Stomach (tissue), 9 donors: ENCODE results near the gene MCEE. TPM values are rescaled to one million over a fixed set of nuclear protein-coding genes. Genes with fewer than 3 reads are reported as not detected.
"Not testable (repeated sequence)": the region's sequence is repeated elsewhere in the genome, so short reads cannot be mapped to it uniquely, and the experiment has no call there.

Experiments
- DNase-seq, 2 donors: peaks; one replicate each; pipeline versions ENCODE4 v3.0.0 to v3.0.0-alpha.2; 2013 to 2019
- H3K27ac ChIP-seq, 5 donors: fragments of 200-600 bp in 4 of 5; sonication (generic) in 4 of 5; one replicate each; pipeline ENCODE4 v1.5.1; 2013 to 2019; ENCODE audit warnings: mild to moderate bottlenecking in 1 of 5, moderate library complexity in 1 of 5
- H3K27me3 ChIP-seq, 3 donors: fragments of 200-600 bp; sonication (generic); one replicate each; pipeline ENCODE4 v1.5.1; 2017 to 2019; ENCODE audit warnings: mixed run types in 1 of 3
- H3K36me3 ChIP-seq, 4 donors: fragments of 200-600 bp; sonication (generic); 1 replicate in 3 of 4; 2 replicates in 1 of 4; pipeline ENCODE4 v1.5.1; 2016 to 2019
- H3K4me1 ChIP-seq, 4 donors: fragments of 200-600 bp; sonication (generic); one replicate each; pipeline ENCODE4 v1.5.1; 2016 to 2019
- H3K4me3 ChIP-seq, 4 donors: fragments of 200-600 bp; sonication (generic) in 3 of 4; one replicate each; pipeline ENCODE4 v1.5.1; 2016 to 2019; ENCODE audit warnings: mild to moderate bottlenecking in 1 of 4
- H3K9me3 ChIP-seq, 4 donors: fragments of 200-600 bp; sonication (generic); one replicate each; pipeline ENCODE4 v1.5.1; 2016 to 2019
- CTCF ChIP-seq, 7 experiments: fragments of 450-650 bp in 4 of 7; fragments of 200-600 bp in 3 of 7; sonication (generic) in 3 of 7; IDR thresholded peaks; one replicate each; pipeline ENCODE4 v1.5.1; 2016 to 2019; ENCODE audit warnings: antibody characterized with exemption in 7 of 7, control low read depth in 2 of 7, mild to moderate bottlenecking in 1 of 7
- EP300 ChIP-seq: sonication (generic); formaldehyde crosslinking; IDR thresholded peaks from one replicate; pipeline ENCODE4 v1.6.1; 2017; ENCODE audit warnings: antibody characterized with exemption
- POLR2A ChIP-seq, 4 donors: fragments of 450-650 bp; IDR thresholded peaks; one replicate each; pipeline ENCODE4 v1.6.1; 2016; ENCODE audit warnings: antibody characterized with exemption in 4 of 4, control low read depth in 2 of 4, mild to moderate bottlenecking in 1 of 4, moderate library complexity in 1 of 4
- POLR2AphosphoS5 ChIP-seq, 3 donors: sonication (generic); formaldehyde crosslinking; IDR thresholded peaks; one replicate each; pipeline ENCODE4 v1.6.1; 2016; ENCODE audit warnings: antibody characterized with exemption in 3 of 3
- WGBS, 5 donors: extraction: QIAGEN DNeasy Blood & Tissue Kit in 3 of 5; methylation state at CpG; one replicate each; pipeline versions ENCODE4 v1.1.5 to v1.1.7; 2013 to 2018; 5-methylcytosine and 5-hydroxymethylcytosine counted together
- intact Hi-C: fragments of 100-400 bp; cut with DNase I; formaldehyde crosslinking; loops from one replicate; pipeline ENCODE4 v1.15.1; 2023; ENCODE audit warnings: low total_unique reads
- polyA plus RNA-seq, 3 donors: library from polyadenylated mRNA; stranded (reverse); fragments of 200-250 nt; gene quantifications; one replicate each; pipeline ENCODE4 v1.2.3, GENCODE V29; 2013
- total RNA-seq, 5 donors: library from RNA; depleted of rRNA; stranded (reverse); fragments of >200 nt; gene quantifications; one replicate each; pipeline versions ENCODE4 v1.1.0 to v1.2.3, GENCODE V29; 2014 to 2016
- donor health status: healthy with polysubstance abuse.
- donor health status: Bipolar disorder and iron deficiency.
- donor health status: healthy.

Gene MCEE
- total and polyA plus RNA-seq, 8 donors, result 4.0 to 53.6 (median 25.1) TPM; not detected in 1

- DNase-seq, H3K27me3 ChIP-seq, H3K4me1 ChIP-seq, H3K36me3 ChIP-seq, H3K4me3 ChIP-seq, H3K27ac ChIP-seq, intact Hi-C loops, H3K9me3 ChIP-seq: not testable (repeated sequence)
- 49 to 65% (median 60%) methylated on average over 9 of the region's 9 CpGs for WGBS, 5 donors
These were observed 44.6 kb downstream of the MCEE start for GRCh38 chr2:71085325-71086003.

- peak overlapping the region in 1 of 4 donors; percentile 28 for H3K4me3 ChIP-seq
- WGBS, 5 donors, result 60 to 72% (median 71%) methylated on average over 10 to 13 of the region's 13 CpGs
- H3K27ac ChIP-seq, result peak overlapping the region in 1 of 5 donors; percentile 38
- H3K9me3 ChIP-seq, intact Hi-C loops, H3K27me3 ChIP-seq, H3K4me1 ChIP-seq, DNase-seq: not testable (repeated sequence)
- H3K36me3 ChIP-seq, result peaks cover 4 to 14% (median 12%) of the 10 kb centered on the region in 4 donors
These were observed 46.2 kb downstream of the MCEE start for GRCh38 chr2:71083752-71084312.

GRCh38 chr2:71083297-71083696, 46.7 kb downstream of the MCEE start:
- H3K4me1 ChIP-seq, H3K4me3 ChIP-seq, intact Hi-C loops, H3K27ac ChIP-seq, H3K27me3 ChIP-seq, H3K9me3 ChIP-seq, DNase-seq: not testable (repeated sequence)
- H3K36me3 ChIP-seq, result peaks cover 9 to 19% (median 17%) of the 10 kb centered on the region in 4 donors
- no CpG with 5 or more reads among the region's 3 CpGs for WGBS, 5 donors

- intact Hi-C loops, result no loop called here
- 69 to 79% (median 75%) methylated on average over 5 of the region's 5 CpGs for WGBS, 5 donors
- no peak for DNase-seq
- Histone ChIP-seq H3K27me3 (no peaks in the 10 kb centered on the region), H3K27ac (no peak overlapping the region), H3K4me3 (no peak overlapping the region), H3K4me1 (peaks cover 0 to 4% (median 2%) of the 10 kb centered on the region in 4 donors), H3K36me3 (peaks cover 14 to 26% (median 24%) of the 10 kb centered on the region in 4 donors), H3K9me3 (no peaks in the 10 kb centered on the region)
- no peak for TF ChIP-seq EP300
- no peak for TF ChIP-seq POLR2AphosphoS5 (IDR thresholded peaks at IDR 0.05)
- TF ChIP-seq POLR2A (IDR thresholded peaks at IDR 0.05), result no peak
- TF ChIP-seq CTCF (IDR thresholded peaks at IDR 0.05), result no peak
These were observed 47.4 kb downstream of the MCEE start for GRCh38 chr2:71082402-71083252.

- no peaks in the 10 kb centered on the region for H3K9me3 ChIP-seq
- 84 to 96% (median 86%) methylated on average over 3 of the region's 3 CpGs for WGBS, 5 donors
- no peaks in the 10 kb centered on the region for H3K27me3 ChIP-seq
- no peak for DNase-seq
- no peak overlapping the region for H3K4me3 ChIP-seq
- no peak for TF ChIP-seq EP300
- TF ChIP-seq POLR2A (IDR thresholded peaks at IDR 0.05), result no peak
- TF ChIP-seq POLR2AphosphoS5 (IDR thresholded peaks at IDR 0.05), result no peak
- no peak for TF ChIP-seq CTCF (IDR thresholded peaks at IDR 0.05)
- peaks cover 42 to 66% (median 64%) of the 10 kb centered on the region in 4 donors for H3K36me3 ChIP-seq
- H3K27ac ChIP-seq, result no peak overlapping the region
- H3K4me1 ChIP-seq, result peaks cover 0 to under 1% (median 0%) of the 10 kb centered on the region in 4 donors
- intact Hi-C loops, result no loop called here
These were observed 51.4 kb downstream of the MCEE start for GRCh38 chr2:71078624-71079023.
